Sigmoid colon (tissue), 4 donors: ENCODE data around the gene CCIN.

Experiments
- CTCF ChIP-seq, 4 experiments: fragments of 450-650 bp in 3 of 4; fragments of 200-600 bp in 1 of 4; IDR thresholded peaks; one replicate each; pipeline ENCODE4 v1.5.1; 2016 to 2019; ENCODE audit warnings: antibody characterized with exemption in 4 of 4, mild to moderate bottlenecking in 3 of 4, moderate library complexity in 2 of 4
- EP300 ChIP-seq, 4 donors: sonication (generic); formaldehyde crosslinking; IDR thresholded peaks; one replicate each; pipeline ENCODE4 v1.6.1; 2017; ENCODE audit warnings: antibody characterized with exemption in 4 of 4
- POLR2A ChIP-seq, 2 donors: fragments of 450-650 bp; IDR thresholded peaks; one replicate each; pipeline ENCODE4 v1.6.1; 2016; ENCODE audit warnings: antibody characterized with exemption in 2 of 2, mild to moderate bottlenecking in 2 of 2, moderate library complexity in 2 of 2

- TF ChIP-seq POLR2A (IDR thresholded peaks at IDR 0.05) = no peak
- TF ChIP-seq EP300 (IDR thresholded peaks at IDR 0.05) = no peak
- TF ChIP-seq CTCF (IDR thresholded peaks at IDR 0.05) = no peak
Observed at GRCh38 chr9:36153746-36154145, 15.4 kb upstream of the CCIN start.
